Measurements from ENCODE around the gene SSPN.
"Not testable (repeated sequence)": the region's sequence is repeated elsewhere in the genome, so short reads cannot be mapped to it uniquely, and the experiment has no call there.

SSPN gene

DNA sequence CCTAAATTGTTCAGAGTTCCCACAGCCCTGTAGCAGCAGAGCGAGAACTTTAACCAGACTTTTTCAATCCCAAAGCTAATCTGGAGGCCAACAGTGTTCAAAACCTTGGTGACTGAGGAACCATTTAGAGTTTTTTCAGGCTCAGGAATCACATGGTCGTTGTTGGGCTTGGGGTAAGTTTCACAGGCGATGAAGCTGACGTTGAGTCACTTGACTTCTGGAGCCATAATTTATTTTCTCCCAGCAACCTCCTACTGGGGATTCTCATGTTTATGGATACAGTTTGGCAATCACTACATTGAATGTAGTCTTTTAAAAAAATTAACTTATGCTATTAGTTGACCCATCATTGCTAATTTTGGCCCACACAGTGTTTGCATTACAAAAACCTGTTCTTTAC is 34.5 kb downstream of the SSPN start:
- DNase-seq (ENCODE audit: low spot score), result no peak

DNA sequence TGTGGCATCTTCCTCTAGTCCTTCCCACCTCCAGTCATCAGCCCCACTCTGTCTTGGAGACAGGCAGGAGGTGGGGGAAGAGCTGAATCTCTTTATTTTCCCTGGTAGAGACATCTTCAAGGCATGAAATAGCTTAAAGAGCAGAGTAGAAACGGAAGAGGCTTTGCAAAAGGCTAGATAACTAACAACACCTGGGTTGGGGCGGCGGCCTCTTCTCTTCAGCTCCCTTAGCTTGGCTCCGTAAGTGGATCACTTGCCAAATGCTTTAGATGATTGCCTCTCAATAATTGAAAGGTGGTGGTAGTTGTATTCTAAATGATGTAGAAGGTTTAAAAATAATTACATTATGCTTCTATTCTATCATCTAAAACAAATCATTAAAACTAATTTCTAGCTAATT is 36.1 kb downstream of the SSPN start:
- no peak for DNase-seq (ENCODE audit: low spot score)

DNA sequence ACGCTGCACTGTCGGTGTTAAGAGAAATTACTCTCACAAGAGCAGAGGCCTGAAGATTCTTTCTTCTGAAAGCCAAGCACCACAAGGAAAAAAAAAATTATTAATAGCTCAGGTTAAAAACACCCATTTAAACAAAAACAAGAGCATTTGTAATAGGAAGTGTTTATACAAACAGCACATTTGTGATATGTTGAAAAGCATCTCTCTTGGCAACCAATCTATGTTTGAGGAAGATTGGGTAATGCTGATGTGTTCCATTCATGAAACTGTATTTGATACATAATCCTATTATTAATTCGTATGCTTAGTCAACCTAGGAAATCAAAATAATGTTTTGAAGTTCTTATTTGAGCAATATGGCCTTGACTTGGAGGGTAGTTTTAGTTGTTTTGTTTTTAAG is 36.5 kb downstream of the SSPN start:
- DNase-seq (ENCODE audit: low spot score), result no peak

DNA sequence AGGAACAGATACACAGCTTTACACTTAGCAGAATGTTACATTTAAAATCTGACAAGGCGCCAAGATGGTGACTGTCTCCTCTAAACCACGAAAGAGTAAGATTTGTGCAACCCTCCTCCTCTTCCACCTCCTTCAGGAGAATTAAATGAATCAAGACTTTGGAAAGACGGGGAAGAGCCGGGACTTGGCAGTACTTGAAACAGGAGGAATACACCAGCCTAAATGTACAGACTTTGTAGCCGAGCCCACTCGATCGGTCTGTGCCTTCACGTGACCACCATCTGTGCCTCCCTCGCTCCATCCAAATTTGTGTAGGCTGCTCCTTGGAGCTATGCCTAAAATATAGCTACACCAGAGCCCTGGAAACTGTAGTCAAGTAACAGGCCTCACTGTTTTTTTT is 38.3 kb downstream of the SSPN start:
- peak; percentile 75 for DNase-seq (ENCODE audit: low spot score)

DNA sequence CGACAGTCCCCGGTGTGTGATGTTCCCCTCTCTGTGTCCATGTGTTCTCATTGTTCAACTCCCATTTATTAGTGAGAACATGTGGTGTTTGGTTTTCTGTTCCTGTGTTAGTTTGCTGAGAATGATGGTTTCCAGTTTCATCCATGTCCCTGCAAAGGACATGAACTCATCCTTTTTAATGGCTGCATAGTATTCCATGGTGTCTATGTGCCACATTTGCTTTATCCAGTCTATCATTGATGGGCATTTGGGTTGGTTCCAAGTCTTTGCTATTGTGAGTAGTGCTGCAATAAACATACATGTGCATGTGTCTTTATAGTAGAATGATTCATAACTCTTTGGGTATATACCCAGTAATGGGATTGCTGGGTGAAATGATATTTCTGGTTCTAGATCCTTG is 40.1 kb downstream of the SSPN start:
- not testable (repeated sequence) for DNase-seq (ENCODE audit: low spot score)

DNA sequence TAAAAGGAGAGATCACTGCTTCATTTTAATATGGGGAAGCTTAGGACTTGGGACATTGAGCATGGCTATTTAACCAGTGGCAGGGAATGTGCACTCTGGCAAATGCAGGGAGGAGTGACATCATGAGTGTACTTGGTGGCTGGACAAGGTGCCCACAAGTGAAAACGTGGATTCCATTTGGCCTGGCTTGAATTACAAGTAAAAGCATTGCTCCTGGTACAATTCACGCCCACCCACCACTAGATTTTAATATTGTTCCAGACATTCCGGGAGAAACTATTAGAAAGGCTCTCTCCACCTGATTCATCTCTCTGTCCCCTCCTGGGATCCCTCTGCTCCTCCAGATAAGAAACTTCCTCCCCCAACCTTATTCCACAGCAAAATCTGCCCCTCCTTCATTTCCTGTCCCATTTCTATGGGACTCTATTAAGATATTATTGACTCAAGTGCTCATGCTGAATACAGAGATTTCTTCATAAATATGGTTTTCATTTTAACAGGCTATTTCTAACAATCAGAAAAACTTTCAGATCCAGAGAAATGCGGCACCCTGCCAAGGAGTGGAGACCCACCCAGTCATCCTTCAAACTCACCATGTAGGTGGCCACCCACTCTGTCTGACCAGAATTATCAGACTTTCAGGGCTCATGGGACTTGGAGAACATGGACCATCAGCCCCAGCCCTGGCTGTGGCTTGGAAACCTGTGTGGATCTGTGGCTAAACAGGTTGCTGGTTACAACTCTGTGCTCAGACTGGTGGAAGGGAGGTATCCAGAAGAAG is 43.2 kb downstream of the SSPN start:
- DNase-seq (ENCODE audit: low spot score), result no peak

DNA sequence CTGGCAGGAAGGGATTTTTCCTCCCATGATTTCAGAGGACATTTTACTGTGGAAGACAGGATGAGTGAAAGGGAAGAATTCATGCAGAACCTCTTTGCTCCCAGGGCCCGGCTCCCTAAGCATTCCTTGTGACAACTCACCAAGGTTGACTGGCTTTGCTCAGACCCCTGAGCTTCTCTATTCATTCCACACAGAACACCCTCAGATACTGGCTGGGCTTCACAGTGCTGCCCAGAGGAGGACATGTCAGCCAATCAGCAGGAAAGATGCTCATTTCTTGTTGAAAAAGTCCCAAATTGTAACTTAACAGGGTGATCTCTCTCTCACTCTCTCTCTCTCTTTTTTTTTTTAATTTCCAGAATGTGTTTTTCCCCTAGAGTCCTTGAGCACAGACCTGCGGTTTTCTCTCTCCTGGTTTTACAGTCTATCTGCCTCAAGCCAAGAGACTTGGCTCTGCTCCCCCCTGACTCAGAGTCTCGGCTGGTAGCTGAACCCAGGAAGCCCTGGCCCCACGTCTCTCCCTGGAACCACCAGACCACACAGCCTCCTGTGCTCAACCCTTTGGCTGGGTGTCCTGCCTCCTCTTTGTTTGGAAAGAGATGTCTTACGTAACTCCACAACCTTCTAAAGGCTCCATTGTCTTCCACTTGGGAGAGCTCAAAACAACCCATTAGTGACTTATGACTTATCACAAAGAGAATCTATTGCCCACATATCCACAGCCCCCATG is 43.9 kb downstream of the SSPN start:
- DNase-seq (ENCODE audit: low spot score), result no peak

DNA sequence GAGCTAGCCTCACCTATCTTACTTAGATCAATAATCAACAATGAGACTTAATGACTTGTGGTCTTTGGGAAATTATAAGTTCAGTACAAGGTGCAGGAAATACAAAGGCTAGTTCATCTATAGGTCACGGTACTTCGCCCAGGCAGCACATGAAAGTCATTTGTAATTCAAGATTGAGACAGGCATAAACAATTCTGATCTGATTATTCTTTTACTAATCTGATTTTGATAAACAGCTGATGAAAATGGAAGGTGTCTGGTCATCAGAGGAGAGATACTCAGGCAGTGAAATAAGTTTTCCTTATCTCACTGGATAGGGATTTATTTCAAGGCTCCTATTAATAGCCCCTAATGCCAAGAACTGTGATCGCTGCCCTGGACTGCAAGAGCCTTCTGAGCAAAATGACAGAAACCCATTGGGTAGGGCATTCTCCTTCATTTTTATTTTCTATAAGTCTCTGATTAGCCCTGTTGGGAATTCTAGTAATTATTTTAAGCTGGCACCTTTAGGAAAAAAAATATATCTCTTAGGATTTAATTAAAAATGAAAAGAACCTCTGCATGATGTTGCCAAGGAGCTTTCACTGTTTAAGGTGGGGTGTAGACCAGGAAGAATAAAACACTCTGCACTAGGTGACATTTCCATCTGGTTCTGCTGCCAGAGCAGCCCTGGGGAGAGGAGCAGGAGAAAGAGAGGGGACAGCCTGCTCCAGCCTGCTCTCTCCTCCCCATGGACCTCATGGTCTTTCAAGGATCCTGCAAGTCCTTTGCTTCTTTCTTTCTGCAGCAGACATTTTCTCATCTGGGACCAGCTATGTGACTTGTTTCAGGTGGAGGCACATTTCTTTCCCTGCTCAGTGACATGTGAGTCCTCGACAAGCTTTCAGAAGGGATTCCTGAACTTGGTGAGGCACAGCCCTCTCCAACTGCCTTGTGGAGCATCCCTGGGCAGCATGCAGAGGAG is 44.8 kb downstream of the SSPN start:
- no peak for DNase-seq (ENCODE audit: low spot score)

DNA sequence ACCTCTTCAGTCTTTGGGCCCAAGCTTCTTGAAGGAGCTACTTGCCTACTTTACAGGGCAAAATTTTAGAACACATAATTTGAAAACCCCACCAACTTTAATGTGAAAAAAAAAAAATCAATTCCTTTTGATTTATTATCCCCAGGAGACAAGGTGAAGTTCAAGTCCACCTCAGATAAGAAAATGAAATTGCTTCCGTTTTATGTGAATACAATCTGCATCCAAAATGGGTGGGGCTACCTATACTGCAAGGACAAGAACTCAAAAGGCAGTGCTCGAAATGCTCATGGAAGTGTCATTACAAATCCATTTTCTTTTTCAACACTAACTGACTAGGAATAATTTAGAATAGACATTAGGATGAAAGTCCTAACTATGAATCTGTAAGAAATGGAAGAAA is 45.7 kb downstream of the SSPN start:
- no peak for DNase-seq (ENCODE audit: low spot score)

DNA sequence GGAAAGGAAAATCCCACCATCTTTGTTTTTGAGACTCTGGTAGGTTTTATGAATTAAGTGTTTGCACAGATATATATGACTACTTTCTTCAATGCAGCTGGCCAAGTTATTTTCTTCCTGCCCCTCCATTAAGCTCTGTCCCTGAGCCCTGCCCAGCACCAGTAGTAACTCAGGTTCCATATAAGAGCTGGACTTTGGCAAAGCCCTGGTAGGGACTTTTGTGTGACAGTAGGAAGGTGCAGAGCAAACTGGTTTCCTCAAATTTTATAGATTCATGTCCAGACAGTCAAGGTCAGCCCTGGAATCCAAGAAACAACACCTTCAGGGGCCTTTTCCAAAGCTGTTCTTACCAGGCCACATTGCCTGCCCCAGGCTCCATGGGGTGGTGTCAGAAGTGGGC is 47.3 kb downstream of the SSPN start:
- no peak for DNase-seq (ENCODE audit: low spot score)

DNA sequence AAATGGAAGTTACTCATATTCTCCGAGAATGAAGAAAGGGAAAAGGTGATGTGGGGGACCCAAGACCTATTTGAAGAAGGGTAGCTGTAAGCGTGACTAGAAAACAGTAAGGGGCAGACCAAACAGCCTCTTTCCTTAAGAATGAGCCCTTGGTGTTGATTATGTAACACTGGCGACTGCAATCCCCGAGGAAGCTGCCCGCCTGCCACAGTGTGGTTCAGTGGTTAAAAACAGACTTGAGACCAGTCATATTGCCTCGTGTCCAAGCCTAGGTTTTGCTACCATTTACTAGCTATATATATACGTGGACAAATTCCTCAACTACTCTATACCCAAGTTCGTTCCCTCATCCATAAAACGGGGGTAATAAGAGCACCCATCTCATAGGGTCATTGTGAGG is 49.1 kb downstream of the SSPN start:
- DNase-seq (ENCODE audit: low spot score), result no peak

DNA sequence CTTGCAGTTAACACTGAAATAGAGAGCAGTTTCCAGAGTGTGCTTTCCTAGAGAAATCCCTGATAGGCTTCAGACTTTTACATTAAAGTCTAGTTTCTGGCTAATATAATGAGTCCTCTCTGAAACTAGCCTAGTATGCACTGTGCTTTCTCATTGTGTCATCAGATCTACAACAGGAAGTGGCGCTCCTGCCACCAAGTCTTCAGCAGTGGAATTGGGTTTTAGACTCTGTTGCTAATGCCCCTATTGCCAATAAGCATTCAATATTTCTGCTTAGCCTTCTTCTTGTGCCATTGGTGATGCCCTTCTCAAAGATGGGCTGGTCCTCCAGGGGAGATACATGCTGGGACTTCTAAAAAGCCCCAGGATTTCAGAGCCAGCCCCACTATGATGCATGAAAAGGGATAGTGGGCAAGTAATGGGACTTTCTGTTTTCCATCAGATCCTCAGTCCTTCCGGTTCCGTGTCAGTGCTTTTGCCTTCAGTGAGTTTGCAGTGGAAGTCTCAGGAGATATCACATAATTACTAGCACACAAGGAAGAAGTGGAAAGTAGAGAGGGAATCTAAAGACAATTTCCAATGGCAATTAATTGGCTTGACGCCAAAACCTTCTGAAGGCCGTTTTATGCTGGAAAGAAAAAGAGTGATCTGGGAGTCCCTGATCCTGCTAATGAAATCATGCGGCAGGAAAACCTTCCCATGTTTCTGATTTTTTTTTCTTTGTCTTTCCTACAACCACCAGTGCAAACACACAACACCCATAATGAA is 50.0 kb downstream of the SSPN start:
- no peak for DNase-seq (ENCODE audit: low spot score)

DNA sequence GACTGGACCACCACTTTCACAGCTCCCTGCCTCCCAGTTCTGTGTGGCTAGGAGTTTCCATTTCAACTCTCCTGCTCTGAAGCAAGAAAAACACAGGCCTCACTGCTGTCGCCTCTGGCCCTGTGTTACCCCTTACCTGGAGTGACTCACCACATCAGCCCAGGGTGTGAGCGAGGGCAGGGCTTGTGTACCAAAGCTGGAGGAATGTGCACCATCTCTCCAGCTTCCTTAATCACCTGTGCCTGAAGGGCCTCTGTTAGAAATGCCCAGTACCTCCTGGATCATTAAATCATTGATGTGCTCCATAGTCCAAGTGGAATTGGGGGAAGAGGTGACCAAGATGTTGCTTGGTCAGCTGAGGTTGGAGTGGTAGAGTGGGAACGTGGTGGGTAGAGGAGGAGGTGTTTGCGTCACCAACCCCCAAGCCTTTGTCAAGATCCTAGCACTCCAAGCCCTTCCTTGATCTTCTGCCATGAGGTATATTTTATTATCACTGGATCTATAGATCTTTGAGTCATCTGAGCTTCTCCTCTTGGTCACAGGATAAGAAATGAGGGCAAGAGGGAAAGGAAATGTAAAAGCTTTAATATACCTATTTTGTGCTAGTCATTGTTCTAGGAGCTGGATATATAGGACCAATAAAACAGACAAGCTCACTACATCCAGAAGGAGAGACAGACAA is 51.3 kb downstream of the SSPN start:
- no peak for DNase-seq (ENCODE audit: low spot score)

DNA sequence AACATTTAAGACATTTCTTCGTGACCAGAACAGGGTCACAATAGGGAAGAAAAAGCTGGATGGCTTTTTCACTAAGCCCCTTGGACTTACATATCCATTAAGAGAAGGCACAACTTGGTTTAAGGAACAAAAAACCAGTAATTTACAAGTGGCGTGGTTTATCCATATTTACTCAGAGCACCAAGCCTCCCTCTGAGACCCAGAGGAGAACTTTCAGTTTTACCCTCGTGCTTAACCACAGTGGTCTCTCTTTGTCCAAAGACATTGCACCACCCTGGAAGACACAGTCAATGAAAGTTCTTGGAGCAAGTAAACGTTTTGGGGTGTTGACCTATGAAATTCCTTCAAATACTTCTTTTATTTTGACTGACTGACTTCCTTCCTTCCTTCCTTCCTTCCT is 52.5 kb downstream of the SSPN start:
- no peak for DNase-seq (ENCODE audit: low spot score)

DNA sequence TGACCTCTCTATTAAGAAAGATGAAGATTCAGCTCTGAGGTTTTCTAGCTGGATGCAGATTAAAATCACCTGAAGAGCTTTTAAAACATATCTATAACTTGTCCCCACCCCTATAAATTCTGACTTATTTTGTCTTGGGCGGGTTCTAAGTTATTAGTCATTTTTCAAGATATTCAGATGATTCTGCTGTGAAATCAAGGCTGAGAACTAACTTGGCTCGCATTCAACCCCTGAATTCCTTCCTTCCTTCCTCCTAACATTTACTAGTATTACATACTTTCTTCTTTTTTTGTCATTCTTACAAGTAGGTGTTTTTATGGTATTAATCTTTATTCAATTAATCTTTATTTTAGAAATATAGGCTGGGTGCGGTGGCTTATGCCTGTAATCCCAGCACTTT is 55.4 kb downstream of the SSPN start:
- no peak for DNase-seq (ENCODE audit: low spot score)

DNA sequence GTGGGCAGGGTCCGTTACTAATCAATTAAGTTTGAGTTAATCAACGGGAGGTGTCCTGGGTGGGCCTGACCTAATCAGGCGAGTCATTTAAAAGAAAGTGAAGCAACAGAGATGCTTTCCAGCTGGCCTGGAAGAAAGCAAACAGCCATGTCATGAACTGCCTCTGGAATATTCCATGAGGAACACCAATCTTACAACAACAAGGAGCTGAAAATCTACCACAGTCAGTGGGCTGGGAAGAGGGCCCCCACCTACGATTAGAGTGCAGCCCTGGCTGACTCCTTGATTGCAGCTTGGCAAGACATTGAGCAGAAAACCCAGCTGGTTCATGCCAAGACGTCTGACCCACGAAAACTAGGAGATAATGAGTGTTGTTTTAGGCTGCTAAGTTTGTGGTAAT is 56.2 kb downstream of the SSPN start:
- no peak for DNase-seq (ENCODE audit: low spot score)

DNA sequence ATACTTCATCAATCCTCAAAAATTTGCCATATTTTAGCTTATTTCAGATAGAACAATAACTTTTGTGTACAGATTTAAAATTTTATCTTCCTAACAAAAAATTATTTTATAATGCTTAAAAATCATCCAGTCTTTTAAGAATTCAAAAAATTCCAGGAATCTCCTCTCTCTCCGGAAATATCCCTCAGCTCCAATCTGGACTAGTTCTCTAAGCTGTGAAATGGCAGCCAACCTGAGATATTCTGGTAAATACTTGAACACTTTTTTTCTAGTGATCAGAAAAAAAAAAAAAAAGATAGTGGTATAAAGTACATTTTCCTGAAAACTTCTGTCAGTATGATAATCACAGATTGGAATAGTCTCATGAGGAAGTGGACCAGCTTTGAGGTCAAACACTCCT is 57.6 kb downstream of the SSPN start:
- no peak for DNase-seq (ENCODE audit: low spot score)

DNA sequence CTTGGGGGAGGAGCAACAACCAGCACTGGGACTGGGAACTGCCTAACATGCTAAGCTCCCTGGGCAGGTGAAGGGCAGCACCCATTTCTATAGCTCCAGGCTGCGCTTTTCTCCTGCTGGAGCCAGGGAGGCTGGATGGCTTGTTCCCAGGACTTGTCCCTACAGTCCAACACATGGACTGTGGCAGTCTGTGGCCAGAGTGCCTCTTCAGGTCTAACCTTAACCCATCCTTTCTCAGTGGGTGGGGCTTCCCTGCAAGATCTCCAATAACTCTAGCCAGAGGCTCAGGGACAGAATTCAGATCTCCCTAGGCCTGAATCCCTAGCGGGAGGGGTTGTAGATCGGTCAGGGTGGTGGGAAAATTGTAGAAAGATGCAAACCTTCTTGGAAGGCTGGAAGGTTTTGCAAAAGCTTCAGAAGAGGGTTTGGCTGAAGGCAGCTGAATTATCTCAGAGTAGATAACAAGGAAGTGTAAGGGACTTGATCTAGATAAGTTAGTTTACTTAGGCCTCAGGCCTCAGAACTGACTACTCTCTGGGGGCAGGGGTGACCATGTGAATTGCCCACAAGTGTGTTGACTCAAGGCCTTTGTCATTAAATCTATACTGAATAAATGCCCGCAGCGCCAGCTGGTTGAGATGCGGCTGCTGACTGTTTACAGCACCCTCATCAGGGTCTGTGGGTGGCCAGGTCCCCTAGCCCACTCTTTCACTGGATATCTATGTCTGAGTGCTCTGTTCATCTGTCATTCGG is 60.7 kb downstream of the SSPN start:
- no peak for DNase-seq (ENCODE audit: low spot score)

DNA sequence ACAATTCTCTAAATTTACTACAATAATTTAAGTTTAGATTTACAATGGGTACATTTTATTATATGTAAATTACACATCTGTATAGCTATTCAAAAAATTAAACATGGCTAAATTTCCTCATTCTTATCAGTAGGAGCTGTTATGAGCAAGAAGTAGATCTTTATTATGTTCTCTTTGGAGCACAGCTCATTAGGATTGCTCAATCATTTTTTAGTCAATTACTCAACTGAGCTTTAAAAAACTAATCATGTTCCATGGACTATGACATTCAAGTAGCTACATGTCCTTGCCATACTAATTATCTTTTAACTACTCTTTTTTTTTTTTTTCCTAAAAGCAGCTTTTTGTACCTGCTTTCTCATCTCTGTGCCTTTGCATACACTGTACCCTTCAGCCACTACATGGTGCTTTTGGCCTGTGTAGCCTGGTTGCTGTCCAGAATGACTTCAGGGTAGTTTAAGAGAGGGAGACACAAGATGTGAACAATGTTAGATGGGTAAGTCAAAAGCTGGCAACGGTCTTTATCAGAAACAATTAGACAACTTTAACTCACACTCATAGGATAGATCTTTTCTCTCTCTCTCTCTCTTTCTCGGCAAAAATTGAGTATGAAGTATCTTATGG is 69.0 kb downstream of the SSPN start:
- no peak for DNase-seq (ENCODE audit: low spot score)

DNA sequence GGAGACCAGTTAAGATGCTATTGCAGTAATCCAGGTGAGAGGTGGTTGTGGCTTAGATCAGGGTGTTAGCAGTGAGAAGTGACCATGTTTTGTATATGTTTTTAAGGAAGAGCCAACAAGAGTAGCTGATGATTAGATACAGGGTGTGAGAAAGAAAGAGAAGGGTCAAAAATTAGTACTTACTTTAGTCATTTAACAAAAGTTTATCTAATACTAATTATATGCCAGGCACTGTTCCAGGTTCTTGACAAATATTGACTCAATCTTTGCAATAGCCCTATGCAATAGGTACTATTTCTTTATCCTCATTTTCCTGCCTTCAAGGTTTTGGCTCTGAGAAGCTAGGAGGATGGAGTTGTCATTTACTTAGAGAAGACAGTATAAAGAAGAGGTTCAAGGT is 70.2 kb downstream of the SSPN start:
- DNase-seq (ENCODE audit: low spot score), result no peak

Measured in left forelimb (tissue), 1 donor.